Activated naive CD4-positive, alpha-beta T cell treated with anti-CD3 and anti-CD28 coated beads, Interleukin-2, amount 50 U/mL, for 24 hours (primary cell): ENCODE results near the gene HS6ST3.

ENCODE experiments used
- H3K27ac Mint-ChIP-seq: one replicate; pipeline ENCODE4 v1.8.0; 2021; ENCODE audit warnings: mild to moderate bottlenecking, mixed read lengths
- H3K27me3 Mint-ChIP-seq: one replicate; pipeline ENCODE4 v1.8.0; 2021; ENCODE audit warnings: mixed read lengths
- H3K36me3 Mint-ChIP-seq: one replicate; pipeline ENCODE4 v1.8.0; 2021; ENCODE audit warnings: mixed read lengths
- H3K4me1 Mint-ChIP-seq: one replicate; pipeline ENCODE4 v1.8.0; 2021; ENCODE audit warnings: mixed read lengths
- H3K4me3 Mint-ChIP-seq: one replicate; pipeline ENCODE4 v1.8.0; 2021; ENCODE audit warnings: mild to moderate bottlenecking, mixed read lengths
- H3K9me3 Mint-ChIP-seq: one replicate; pipeline ENCODE4 v1.8.0; 2021; ENCODE audit warnings: mixed read lengths

Gene HS6ST3

DNA sequence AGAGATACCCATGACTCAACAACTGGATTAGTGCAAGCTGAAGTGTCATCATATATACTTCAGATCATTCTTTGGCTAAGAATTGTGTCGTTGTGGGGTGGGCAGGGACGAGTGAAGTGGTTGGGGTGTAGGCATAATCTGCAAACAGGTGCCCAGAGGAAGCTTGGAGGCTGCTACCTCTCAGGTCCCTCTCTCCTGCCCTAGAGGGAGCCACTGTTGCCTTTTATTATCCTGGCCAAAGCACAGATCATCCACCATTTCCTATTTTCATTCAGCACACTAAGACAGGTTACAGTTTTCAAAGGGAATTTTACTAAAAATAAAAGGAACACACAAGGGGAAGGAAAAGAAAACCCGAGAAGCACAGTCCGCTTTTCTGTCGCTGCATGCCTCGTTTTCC lies 126.6 kb downstream of the HS6ST3 start:
- no peak overlapping the region for H3K4me3 Mint-ChIP-seq
- no peak overlapping the region for H3K27ac Mint-ChIP-seq
- no peaks in the 10 kb centered on the region for H3K27me3 Mint-ChIP-seq
- no peaks in the 10 kb centered on the region for H3K4me1 Mint-ChIP-seq
- no peaks in the 10 kb centered on the region for H3K36me3 Mint-ChIP-seq
- H3K9me3 Mint-ChIP-seq = peaks cover 5% of the 10 kb centered on the region

DNA sequence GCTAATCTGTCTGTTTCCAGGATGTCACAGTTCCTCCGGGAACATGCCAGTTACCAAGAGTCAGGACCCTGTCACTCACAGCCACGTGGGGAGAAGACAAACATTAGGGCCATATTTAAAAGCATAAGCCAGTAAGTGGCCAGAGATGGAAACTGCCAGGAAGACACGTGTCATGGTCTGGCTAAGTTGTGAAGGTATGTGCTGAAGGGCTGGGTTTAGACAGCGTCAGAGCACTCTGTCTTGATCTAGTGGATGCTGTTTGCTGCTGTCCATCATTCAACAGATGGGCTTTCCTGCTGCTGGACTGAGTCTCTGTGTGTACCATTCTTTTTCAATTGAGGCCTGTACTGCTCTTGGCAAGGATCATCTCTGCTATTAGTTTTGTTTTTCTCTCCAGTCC lies 128.6 kb downstream of the HS6ST3 start:
- no peak overlapping the region for H3K4me3 Mint-ChIP-seq
- H3K4me1 Mint-ChIP-seq = no peaks in the 10 kb centered on the region
- no peaks in the 10 kb centered on the region for H3K36me3 Mint-ChIP-seq
- no peak overlapping the region for H3K27ac Mint-ChIP-seq
- no peaks in the 10 kb centered on the region for H3K27me3 Mint-ChIP-seq
- H3K9me3 Mint-ChIP-seq = no peaks in the 10 kb centered on the region

GRCh38 chr13:96221471-96221870 lies 131.6 kb downstream of the HS6ST3 start:
- Mint-ChIP-seq H3K27me3 (no peaks in the 10 kb centered on the region), H3K27ac (no peak overlapping the region), H3K36me3 (no peaks in the 10 kb centered on the region), H3K9me3 (no peaks in the 10 kb centered on the region), H3K4me3 (no peak overlapping the region), H3K4me1 (no peaks in the 10 kb centered on the region)

DNA sequence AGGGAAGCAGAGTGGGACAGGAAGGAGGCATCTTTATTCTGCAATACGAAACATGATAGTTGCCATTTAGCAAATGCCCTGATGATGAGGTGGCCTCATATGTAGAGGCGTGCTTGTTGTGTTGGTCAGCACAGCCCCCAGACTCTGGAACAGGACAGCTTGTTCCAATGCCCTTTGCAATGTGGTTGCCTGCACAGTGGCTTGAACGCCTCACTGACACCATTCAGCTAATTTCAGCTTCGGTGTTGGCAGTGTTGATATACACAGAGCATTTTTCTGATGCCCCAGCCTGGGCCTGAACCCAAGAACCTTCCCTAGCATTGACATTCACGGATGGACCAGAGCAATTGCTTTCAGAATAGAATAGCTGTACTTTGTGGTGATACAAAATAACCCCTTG lies 133.3 kb downstream of the HS6ST3 start:
- Mint-ChIP-seq H3K27me3 (no peaks in the 10 kb centered on the region), H3K4me1 (no peaks in the 10 kb centered on the region), H3K9me3 (no peaks in the 10 kb centered on the region), H3K27ac (no peak overlapping the region), H3K36me3 (no peaks in the 10 kb centered on the region), H3K4me3 (no peak overlapping the region)

- Mint-ChIP-seq H3K27me3 (no peaks in the 10 kb centered on the region), H3K36me3 (no peaks in the 10 kb centered on the region), H3K4me3 (no peak overlapping the region), H3K4me1 (no peaks in the 10 kb centered on the region), H3K27ac (no peak overlapping the region), H3K9me3 (no peaks in the 10 kb centered on the region)
Observed at GRCh38 chr13:96229356-96229755, 139.4 kb downstream of the HS6ST3 start.

DNA sequence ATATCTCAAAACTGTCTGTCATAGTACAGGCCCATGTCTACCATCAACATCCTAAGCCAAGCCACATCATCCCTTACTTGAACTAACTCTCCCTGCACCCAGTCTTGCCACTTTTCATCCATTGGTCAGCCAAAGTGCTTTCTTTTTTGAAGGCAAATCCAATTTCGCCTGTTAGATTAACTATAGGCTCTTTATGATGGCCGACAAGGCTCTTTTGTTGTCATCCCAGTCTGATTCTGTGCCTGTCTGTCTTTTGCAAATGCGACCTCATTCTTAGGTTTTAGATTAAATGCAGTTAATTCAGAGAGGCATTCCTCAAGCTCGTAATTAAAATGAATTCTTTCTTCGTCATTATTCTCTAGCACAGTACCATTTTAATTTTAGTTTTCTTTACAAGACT lies 148.3 kb downstream of the HS6ST3 start:
- H3K27ac Mint-ChIP-seq = no peak overlapping the region
- H3K4me1 Mint-ChIP-seq = no peaks in the 10 kb centered on the region
- no peaks in the 10 kb centered on the region for H3K9me3 Mint-ChIP-seq
- H3K4me3 Mint-ChIP-seq = no peak overlapping the region
- no peaks in the 10 kb centered on the region for H3K36me3 Mint-ChIP-seq
- no peaks in the 10 kb centered on the region for H3K27me3 Mint-ChIP-seq

- Mint-ChIP-seq H3K4me3 (no peak overlapping the region), H3K27ac (no peak overlapping the region), H3K36me3 (no peaks in the 10 kb centered on the region), H3K9me3 (no peaks in the 10 kb centered on the region), H3K27me3 (no peaks in the 10 kb centered on the region), H3K4me1 (no peaks in the 10 kb centered on the region)
Observed at GRCh38 chr13:96238861-96239260, 149.0 kb downstream of the HS6ST3 start.

GRCh38 chr13:96243376-96243775 lies 153.5 kb downstream of the HS6ST3 start:
- Mint-ChIP-seq H3K27ac (no peak overlapping the region), H3K36me3 (no peaks in the 10 kb centered on the region), H3K4me1 (no peaks in the 10 kb centered on the region), H3K4me3 (no peak overlapping the region), H3K27me3 (no peaks in the 10 kb centered on the region), H3K9me3 (no peaks in the 10 kb centered on the region)

DNA sequence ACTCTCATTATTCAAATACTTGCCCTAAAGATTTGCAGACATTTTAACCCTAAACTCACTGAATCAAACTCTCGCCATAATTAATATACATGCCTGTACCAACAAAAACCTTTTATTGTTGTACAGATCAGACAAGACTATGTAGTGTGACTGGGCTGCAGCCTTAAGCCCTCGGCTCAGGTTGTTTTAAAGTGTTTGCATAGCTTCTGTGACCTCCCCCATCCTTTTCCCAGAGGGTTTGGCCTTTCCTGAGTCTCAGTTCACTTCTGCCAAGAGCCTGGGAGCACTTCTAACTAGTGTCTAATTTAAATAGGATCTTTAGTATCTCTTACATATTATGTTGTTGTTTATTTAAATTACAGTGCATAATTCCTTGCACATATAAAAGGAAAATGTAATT lies 158.2 kb downstream of the HS6ST3 start:
- Mint-ChIP-seq H3K9me3 (no peaks in the 10 kb centered on the region), H3K27me3 (no peaks in the 10 kb centered on the region), H3K4me3 (no peak overlapping the region), H3K36me3 (no peaks in the 10 kb centered on the region), H3K4me1 (no peaks in the 10 kb centered on the region), H3K27ac (no peak overlapping the region)

- H3K27ac Mint-ChIP-seq = no peak overlapping the region
- no peaks in the 10 kb centered on the region for H3K4me1 Mint-ChIP-seq
- H3K36me3 Mint-ChIP-seq = no peaks in the 10 kb centered on the region
- no peaks in the 10 kb centered on the region for H3K27me3 Mint-ChIP-seq
- no peaks in the 10 kb centered on the region for H3K9me3 Mint-ChIP-seq
- H3K4me3 Mint-ChIP-seq = no peak overlapping the region
Observed at GRCh38 chr13:96248996-96249395, 159.1 kb downstream of the HS6ST3 start.

DNA sequence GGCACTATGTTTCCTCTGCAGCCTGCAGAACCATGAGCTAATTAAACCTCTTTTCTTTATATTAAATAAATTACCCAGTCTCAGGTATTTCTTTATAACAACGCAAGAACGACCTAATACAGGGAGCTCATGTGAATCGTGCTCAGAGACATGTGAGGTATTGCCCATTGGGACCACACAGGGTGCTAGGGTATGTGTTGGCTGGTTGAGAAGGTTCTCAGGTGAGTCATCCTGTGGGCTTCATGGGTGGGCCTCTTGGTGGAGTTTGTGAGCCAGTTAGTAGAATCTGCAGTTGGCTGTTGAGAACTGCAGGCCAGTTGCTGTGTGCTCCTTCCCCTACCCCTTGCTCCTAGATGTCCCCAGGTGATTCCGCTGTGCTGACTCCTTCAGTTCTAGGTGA lies 163.0 kb downstream of the HS6ST3 start:
- Mint-ChIP-seq H3K36me3 (no peaks in the 10 kb centered on the region), H3K9me3 (no peaks in the 10 kb centered on the region), H3K27ac (no peak overlapping the region), H3K27me3 (no peaks in the 10 kb centered on the region), H3K4me3 (no peak overlapping the region), H3K4me1 (no peaks in the 10 kb centered on the region)

- no peak overlapping the region for H3K27ac Mint-ChIP-seq
- no peaks in the 10 kb centered on the region for H3K4me1 Mint-ChIP-seq
- H3K9me3 Mint-ChIP-seq = no peaks in the 10 kb centered on the region
- H3K4me3 Mint-ChIP-seq = no peak overlapping the region
- no peaks in the 10 kb centered on the region for H3K36me3 Mint-ChIP-seq
- H3K27me3 Mint-ChIP-seq = no peaks in the 10 kb centered on the region
Observed at GRCh38 chr13:96273196-96273595, 183.3 kb downstream of the HS6ST3 start.

GRCh38 chr13:96274046-96274445 lies 184.1 kb downstream of the HS6ST3 start:
- no peaks in the 10 kb centered on the region for H3K9me3 Mint-ChIP-seq
- H3K36me3 Mint-ChIP-seq = no peaks in the 10 kb centered on the region
- no peaks in the 10 kb centered on the region for H3K27me3 Mint-ChIP-seq
- no peak overlapping the region for H3K27ac Mint-ChIP-seq
- no peak overlapping the region for H3K4me3 Mint-ChIP-seq
- H3K4me1 Mint-ChIP-seq = no peaks in the 10 kb centered on the region

DNA sequence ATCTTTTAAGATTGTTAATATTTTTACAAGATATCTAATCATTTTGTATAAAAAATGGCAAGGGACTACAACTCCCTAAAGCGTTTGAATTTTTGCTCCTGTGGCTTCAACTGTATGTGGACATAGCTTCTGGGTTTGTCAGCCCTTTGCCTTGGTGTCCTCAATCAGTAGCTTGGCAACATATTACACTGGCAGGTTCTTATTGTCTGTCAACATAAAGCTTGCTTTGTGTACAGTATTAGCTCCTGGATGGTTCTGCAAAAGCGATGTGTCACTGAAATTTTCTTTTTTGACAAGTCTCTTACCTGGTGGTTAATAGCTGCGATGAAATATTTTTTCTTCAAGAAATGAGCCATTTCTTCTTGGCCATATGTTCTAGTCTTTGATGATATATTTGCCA lies 190.0 kb downstream of the HS6ST3 start:
- H3K9me3 Mint-ChIP-seq = no peaks in the 10 kb centered on the region
- no peak overlapping the region for H3K27ac Mint-ChIP-seq

DNA sequence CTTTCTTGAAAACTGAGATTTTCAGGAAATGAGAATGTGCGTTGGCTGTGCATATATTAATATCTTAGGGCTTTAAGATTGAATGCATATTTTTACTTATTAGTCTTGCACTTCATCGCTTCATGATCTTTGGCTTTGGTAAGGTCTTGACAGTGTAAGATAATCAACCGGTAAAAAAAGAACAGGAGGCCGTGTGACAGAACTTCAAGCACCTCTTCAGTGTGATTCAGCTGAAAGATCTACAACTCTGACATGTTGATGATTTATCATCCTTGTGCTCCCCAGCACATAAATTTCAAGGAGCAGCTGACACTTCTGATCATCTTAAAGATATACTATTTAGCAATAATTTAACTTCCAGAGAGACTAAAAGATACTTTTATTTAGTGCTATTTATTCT lies 195.1 kb downstream of the HS6ST3 start:
- Mint-ChIP-seq H3K36me3 (no peaks in the 10 kb centered on the region), H3K27ac (no peak overlapping the region), H3K4me1 (no peaks in the 10 kb centered on the region), H3K27me3 (no peaks in the 10 kb centered on the region), H3K9me3 (no peaks in the 10 kb centered on the region), H3K4me3 (no peak overlapping the region)

More for the DNA sequence above, 190.0 kb downstream of the HS6ST3 start:
- Mint-ChIP-seq H3K4me1 (no peaks in the 10 kb centered on the region), H3K4me3 (no peak overlapping the region), H3K36me3 (no peaks in the 10 kb centered on the region), H3K27me3 (no peaks in the 10 kb centered on the region)

GRCh38 chr13:96285729-96286128 lies 195.8 kb downstream of the HS6ST3 start:
- peaks cover under 1% of the 10 kb centered on the region for H3K9me3 Mint-ChIP-seq
- H3K27me3 Mint-ChIP-seq = no peaks in the 10 kb centered on the region

DNA sequence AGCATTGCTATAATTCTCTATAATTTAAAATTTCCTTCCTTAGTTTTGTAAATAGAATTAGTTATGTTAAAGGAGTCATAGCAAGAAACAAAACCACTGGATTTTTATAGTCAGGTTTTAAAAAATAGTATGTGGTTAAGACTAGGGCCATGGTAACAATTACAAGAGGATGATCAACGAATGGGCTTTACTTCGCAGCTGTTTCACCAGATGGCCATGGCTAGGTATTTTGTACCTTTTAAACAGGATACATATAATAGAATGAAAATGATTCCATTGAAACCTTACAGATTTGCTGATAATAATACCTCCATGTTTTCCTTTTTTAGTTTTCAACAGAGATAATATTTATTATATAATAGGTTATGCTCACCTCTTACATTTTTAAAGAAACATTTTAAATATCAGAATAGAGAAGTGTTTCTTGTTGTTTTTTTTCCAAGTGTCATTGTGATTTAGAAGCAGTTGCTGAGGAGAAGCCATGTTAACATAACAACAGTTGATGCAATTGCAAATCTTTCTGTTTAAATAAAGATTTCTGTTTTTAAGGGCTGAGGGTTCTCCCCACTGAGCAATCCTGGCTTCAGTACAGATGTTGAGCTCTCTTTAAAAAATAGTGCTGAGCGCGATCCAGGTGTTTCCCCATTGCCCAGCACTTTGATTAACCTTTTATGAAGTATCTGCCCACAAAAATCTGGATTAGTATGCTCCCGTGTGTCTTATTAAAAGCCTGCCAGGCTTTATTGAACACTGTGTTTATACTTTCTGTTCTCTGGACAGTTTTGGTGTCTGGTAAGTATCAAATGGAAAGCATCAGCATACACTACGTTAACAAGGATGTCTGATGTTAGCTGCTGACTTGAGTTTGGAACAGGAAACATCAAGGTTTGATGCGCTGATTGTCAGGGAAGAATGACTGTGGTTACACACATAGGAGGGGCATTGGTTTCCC lies 205.3 kb downstream of the HS6ST3 start:
- Mint-ChIP-seq H3K27ac (no peak overlapping the region), H3K4me3 (no peak overlapping the region), H3K27me3 (no peaks in the 10 kb centered on the region), H3K4me1 (no peaks in the 10 kb centered on the region), H3K9me3 (peaks cover 12% of the 10 kb centered on the region), H3K36me3 (no peaks in the 10 kb centered on the region)

More at GRCh38 chr13:96285729-96286128, 195.8 kb downstream of the HS6ST3 start:
- no peak overlapping the region for H3K4me3 Mint-ChIP-seq
- H3K36me3 Mint-ChIP-seq = no peaks in the 10 kb centered on the region
- H3K27ac Mint-ChIP-seq = no peak overlapping the region
- no peaks in the 10 kb centered on the region for H3K4me1 Mint-ChIP-seq
